Stimulated activated naive B cell treated with anti-CD40 and anti-IgM and Interleukin-4, amounts not matched to agents 10 μg/mL and 1 μg/mL and 100 μg/mL, for 72 hours (primary cell): ENCODE results near the gene EPM2A.

ENCODE experiments used
- ATAC-seq, 2 donors: fragments of 150-1000 bp; cut with Tn5 transposase; replicated peaks; 2 replicates each; pipeline ENCODE4 v1.10.0; 2021; ENCODE audit warnings: moderate library complexity in 1 of 2
- DNase-seq: peaks from one replicate; pipeline ENCODE4 v3.0.0; 2021
- H3K27ac Mint-ChIP-seq: one replicate; pipeline ENCODE4 v1.8.0; 2022; ENCODE audit warnings: mild to moderate bottlenecking, mixed read lengths
- H3K27me3 Mint-ChIP-seq, 2 donors: one replicate each; pipeline ENCODE4 v1.8.0; 2022; ENCODE audit warnings: mixed read lengths in 2 of 2
- H3K36me3 Mint-ChIP-seq, 2 donors: one replicate each; pipeline ENCODE4 v1.8.0; 2022; ENCODE audit warnings: mixed read lengths in 2 of 2, mild to moderate bottlenecking in 1 of 2
- H3K4me1 Mint-ChIP-seq, 2 donors: one replicate each; pipeline ENCODE4 v1.8.0; 2022; ENCODE audit warnings: mixed read lengths in 2 of 2, mild to moderate bottlenecking in 1 of 2
- H3K4me3 Mint-ChIP-seq, 2 donors: one replicate each; pipeline ENCODE4 v1.8.0; 2022; ENCODE audit warnings: mild to moderate bottlenecking in 2 of 2, mixed read lengths in 2 of 2, moderate library complexity in 1 of 2
- H3K9me3 Mint-ChIP-seq, 2 donors: one replicate each; pipeline ENCODE4 v1.8.0; 2022; ENCODE audit warnings: mixed read lengths in 2 of 2, mild to moderate bottlenecking in 1 of 2

The EPM2A gene

GRCh38 chr6:145688493-145688905 lies 46.8 kb downstream of the EPM2A start:
- Mint-ChIP-seq H3K36me3 (peaks cover 24 to 42% of the 10 kb centered on the region in 2 donors), H3K4me3 (no peak overlapping the region), H3K9me3 (peaks cover 0 to 4% of the 10 kb centered on the region in 2 donors), H3K27ac (no peak overlapping the region), H3K4me1 (peaks cover 9 to 32% of the 10 kb centered on the region in 2 donors), H3K27me3 (no peaks in the 10 kb centered on the region)
- ATAC-seq, result no peak
- no peak for DNase-seq

- DNase-seq (no peak), ATAC-seq (no peak)
- Mint-ChIP-seq H3K27ac (no peak overlapping the region), H3K4me3 (no peak overlapping the region), H3K36me3 (peaks cover 27 to 43% of the 10 kb centered on the region in 2 donors), H3K9me3 (peaks cover 0 to 13% of the 10 kb centered on the region in 2 donors), H3K27me3 (no peaks in the 10 kb centered on the region), H3K4me1 (peaks cover 9 to 24% of the 10 kb centered on the region in 2 donors)
Observed at GRCh38 chr6:145685932-145686331, 49.4 kb downstream of the EPM2A start.

GRCh38 chr6:145681965-145682364 lies 53.4 kb downstream of the EPM2A start:
- H3K4me1 Mint-ChIP-seq, result peaks cover 3 to 7% of the 10 kb centered on the region in 2 donors
- H3K27ac Mint-ChIP-seq, result no peak overlapping the region
- H3K27me3 Mint-ChIP-seq, result no peaks in the 10 kb centered on the region
- ATAC-seq (no peak), DNase-seq (no peak)
- peaks cover 42 to 51% of the 10 kb centered on the region in 2 donors for H3K36me3 Mint-ChIP-seq
- H3K9me3 Mint-ChIP-seq, result peaks cover 0 to 13% of the 10 kb centered on the region in 2 donors
- no peak overlapping the region for H3K4me3 Mint-ChIP-seq

- Mint-ChIP-seq H3K4me3 (no peak overlapping the region), H3K36me3 (peaks cover 56 to 57% of the 10 kb centered on the region in 2 donors), H3K4me1 (peaks cover 6 to 8% of the 10 kb centered on the region in 2 donors), H3K9me3 (peaks cover 0 to 2% of the 10 kb centered on the region in 2 donors), H3K27ac (no peak overlapping the region), H3K27me3 (no peaks in the 10 kb centered on the region)
- ATAC-seq (no peak), DNase-seq (no peak)
Observed at GRCh38 chr6:145673504-145673903, 61.8 kb downstream of the EPM2A start.

DNA sequence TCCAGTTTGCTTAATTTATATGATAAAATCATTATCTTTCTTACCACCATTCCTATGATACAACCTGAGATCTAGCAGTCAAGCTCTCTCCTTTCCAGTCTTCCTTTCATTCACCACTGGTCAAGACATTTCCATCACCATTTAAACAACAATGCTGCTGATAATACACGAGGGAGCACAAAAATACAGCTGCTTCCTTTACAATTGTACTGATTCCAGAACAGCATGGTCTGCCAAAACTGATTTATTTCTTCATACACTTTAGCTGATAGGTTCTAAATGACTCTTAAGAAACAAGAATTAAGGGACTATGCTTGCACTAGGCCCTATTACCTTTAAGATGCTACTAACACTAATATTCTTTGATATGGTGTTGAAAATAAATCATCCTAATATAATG lies 65.0 kb downstream of the EPM2A start:
- H3K27ac Mint-ChIP-seq, result no peak overlapping the region
- ATAC-seq, result no peak
- no peaks in the 10 kb centered on the region for H3K9me3 Mint-ChIP-seq
- H3K4me1 Mint-ChIP-seq, result peaks cover 0 to under 1% of the 10 kb centered on the region in 2 donors
- H3K4me3 Mint-ChIP-seq, result no peak overlapping the region
- H3K36me3 Mint-ChIP-seq, result peaks cover 29 to 30% of the 10 kb centered on the region in 2 donors
- H3K27me3 Mint-ChIP-seq, result no peaks in the 10 kb centered on the region
- DNase-seq, result no peak

- Mint-ChIP-seq H3K9me3 (no peaks in the 10 kb centered on the region), H3K4me1 (no peaks in the 10 kb centered on the region), H3K4me3 (no peak overlapping the region), H3K27ac (no peak overlapping the region), H3K36me3 (peaks cover 25 to 26% of the 10 kb centered on the region in 2 donors), H3K27me3 (no peaks in the 10 kb centered on the region)
- ATAC-seq, result no peak
- no peak for DNase-seq
Observed at GRCh38 chr6:145669627-145670034, 65.7 kb downstream of the EPM2A start.

GRCh38 chr6:145668844-145669243 lies 66.5 kb downstream of the EPM2A start:
- H3K36me3 Mint-ChIP-seq, result peaks cover 18 to 20% of the 10 kb centered on the region in 2 donors
- H3K9me3 Mint-ChIP-seq, result no peaks in the 10 kb centered on the region
- H3K27ac Mint-ChIP-seq, result no peak overlapping the region
- no peaks in the 10 kb centered on the region for H3K27me3 Mint-ChIP-seq
- H3K4me1 Mint-ChIP-seq, result no peaks in the 10 kb centered on the region
- ATAC-seq, result no peak
- no peak for DNase-seq
- no peak overlapping the region for H3K4me3 Mint-ChIP-seq

- DNase-seq, result no peak
- Mint-ChIP-seq H3K27ac (no peak overlapping the region), H3K9me3 (no peaks in the 10 kb centered on the region), H3K27me3 (no peaks in the 10 kb centered on the region), H3K4me1 (peaks cover 3 to 6% of the 10 kb centered on the region in 2 donors), H3K36me3 (peaks cover 12 to 16% of the 10 kb centered on the region in 2 donors), H3K4me3 (no peak overlapping the region)
- no peak for ATAC-seq
Observed at GRCh38 chr6:145660676-145661075, 74.6 kb downstream of the EPM2A start.

GRCh38 chr6:145656128-145656527 lies 79.2 kb downstream of the EPM2A start:
- peaks cover 2 to 6% of the 10 kb centered on the region in 2 donors for H3K4me1 Mint-ChIP-seq
- H3K36me3 Mint-ChIP-seq, result peaks cover 0 to 5% of the 10 kb centered on the region in 2 donors
- DNase-seq, result no peak
- H3K27me3 Mint-ChIP-seq, result no peaks in the 10 kb centered on the region
- no peak overlapping the region for H3K27ac Mint-ChIP-seq
- H3K4me3 Mint-ChIP-seq, result no peak overlapping the region
- no peaks in the 10 kb centered on the region for H3K9me3 Mint-ChIP-seq
- no peak for ATAC-seq

- H3K27me3 Mint-ChIP-seq, result no peaks in the 10 kb centered on the region
- no peak overlapping the region for H3K4me3 Mint-ChIP-seq
- no peak overlapping the region for H3K27ac Mint-ChIP-seq
- H3K4me1 Mint-ChIP-seq, result peaks cover 5 to 15% of the 10 kb centered on the region in 2 donors
- no peaks in the 10 kb centered on the region for H3K9me3 Mint-ChIP-seq
- peaks cover 0 to 10% of the 10 kb centered on the region in 2 donors for H3K36me3 Mint-ChIP-seq
- no peak for ATAC-seq
- no peak for DNase-seq
Observed at GRCh38 chr6:145652572-145652971, 82.7 kb downstream of the EPM2A start.

GRCh38 chr6:145651988-145652387 lies 83.3 kb downstream of the EPM2A start:
- Mint-ChIP-seq H3K9me3 (no peaks in the 10 kb centered on the region), H3K4me3 (no peak overlapping the region), H3K4me1 (peaks cover 5 to 15% of the 10 kb centered on the region in 2 donors), H3K36me3 (peaks cover 0 to 14% of the 10 kb centered on the region in 2 donors), H3K27ac (no peak overlapping the region), H3K27me3 (no peaks in the 10 kb centered on the region)
- ATAC-seq, result no peak
- no peak for DNase-seq

DNA sequence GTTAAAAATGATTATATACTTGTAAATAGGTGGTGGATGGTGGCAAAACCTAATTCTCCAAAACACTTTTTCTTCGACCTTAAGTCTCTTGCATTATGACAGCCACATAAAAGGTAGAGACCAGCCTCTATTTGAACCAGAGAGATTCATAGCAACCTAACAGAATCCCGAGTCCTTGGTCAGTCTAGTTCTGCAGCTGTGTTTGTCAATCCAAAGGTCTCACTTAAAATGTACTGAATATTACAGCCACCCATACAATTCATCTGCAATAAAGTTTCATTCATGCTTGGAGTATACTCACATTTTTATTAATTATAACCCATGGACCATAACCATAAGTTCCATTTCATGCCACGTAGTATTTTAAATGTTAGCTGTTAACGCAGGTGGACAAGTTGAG lies 87.2 kb downstream of the EPM2A start:
- H3K4me3 Mint-ChIP-seq, result no peak overlapping the region
- H3K36me3 Mint-ChIP-seq, result peaks cover 4 to 17% of the 10 kb centered on the region in 2 donors
- ATAC-seq (no peak), DNase-seq (no peak)
- no peak overlapping the region for H3K27ac Mint-ChIP-seq
- no peaks in the 10 kb centered on the region for H3K27me3 Mint-ChIP-seq
- H3K9me3 Mint-ChIP-seq, result no peaks in the 10 kb centered on the region
- H3K4me1 Mint-ChIP-seq, result peaks cover 3 to 9% of the 10 kb centered on the region in 2 donors

- peaks cover 3 to 9% of the 10 kb centered on the region in 2 donors for H3K4me1 Mint-ChIP-seq
Observed at GRCh38 chr6:145647602-145648001, 87.7 kb downstream of the EPM2A start.

DNA sequence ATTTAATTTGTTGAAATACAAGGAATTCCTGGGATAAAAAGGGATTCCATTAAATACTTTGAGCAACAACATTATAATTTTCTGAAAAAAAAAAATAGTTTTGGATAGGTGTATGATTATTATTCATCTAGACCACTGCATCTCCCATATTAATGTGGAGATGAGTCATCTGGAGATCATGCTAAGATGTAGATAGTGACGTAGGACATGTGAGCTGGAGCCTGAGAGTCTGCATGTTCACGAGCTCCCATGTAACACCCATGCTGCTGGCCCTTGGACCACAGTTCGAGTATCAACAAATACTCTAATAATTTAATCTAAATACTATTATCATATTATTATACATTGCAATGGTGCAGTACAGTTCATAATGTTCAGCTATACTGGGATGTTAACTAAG lies 91.6 kb downstream of the EPM2A start:
- Mint-ChIP-seq H3K36me3 (peaks cover 10% of the 10 kb centered on the region in 2 donors), H3K27ac (no peak overlapping the region)
- DNase-seq, result no peak

More at GRCh38 chr6:145647602-145648001, 87.7 kb downstream of the EPM2A start:
- H3K36me3 Mint-ChIP-seq, result peaks cover 5 to 15% of the 10 kb centered on the region in 2 donors
- no peak for ATAC-seq
- H3K9me3 Mint-ChIP-seq, result no peaks in the 10 kb centered on the region
- no peak overlapping the region for H3K27ac Mint-ChIP-seq
- no peak for DNase-seq
- no peaks in the 10 kb centered on the region for H3K27me3 Mint-ChIP-seq
- H3K4me3 Mint-ChIP-seq, result no peak overlapping the region

DNA sequence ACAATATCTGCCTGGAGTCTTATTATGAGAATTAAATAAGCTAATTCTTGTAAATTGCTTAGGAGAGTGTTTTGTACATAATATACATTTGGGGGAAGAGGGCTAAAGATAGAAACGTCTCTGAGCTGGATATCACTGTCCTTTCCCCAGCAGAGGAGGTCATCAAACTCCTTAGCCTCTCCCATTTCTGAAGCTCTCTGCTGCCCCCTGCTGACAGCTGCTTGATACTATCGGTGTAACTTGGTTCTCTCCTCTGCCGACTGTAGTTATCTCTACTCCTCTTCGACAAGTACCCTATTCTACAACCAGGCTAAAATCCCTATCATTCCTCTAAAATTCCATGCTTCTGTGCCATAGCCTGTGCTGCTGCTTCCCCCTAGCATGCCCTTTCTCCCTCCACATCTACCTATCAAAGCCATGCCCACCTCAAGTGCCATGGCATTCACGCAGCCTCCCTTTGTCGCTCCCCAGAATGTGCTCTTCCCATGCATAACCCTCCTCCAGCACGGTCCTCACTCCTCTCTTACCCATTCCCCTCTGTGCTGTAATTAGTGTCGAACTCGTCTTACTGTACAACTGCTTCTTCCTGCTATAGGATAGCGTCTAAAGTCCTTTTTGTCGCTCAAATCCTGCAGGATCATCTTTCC lies 101.2 kb downstream of the EPM2A start:
- H3K4me3 Mint-ChIP-seq, result no peak overlapping the region
- H3K27me3 Mint-ChIP-seq, result no peaks in the 10 kb centered on the region
- no peaks in the 10 kb centered on the region for H3K9me3 Mint-ChIP-seq
- no peak overlapping the region for H3K27ac Mint-ChIP-seq
- ATAC-seq (peak; percentile 85 to 89), DNase-seq (peak; percentile 57)
- H3K4me1 Mint-ChIP-seq, result peaks cover 6 to 8% of the 10 kb centered on the region in 2 donors
- peaks cover 7 to 15% of the 10 kb centered on the region in 2 donors for H3K36me3 Mint-ChIP-seq

More for the DNA sequence above, 91.6 kb downstream of the EPM2A start:
- Mint-ChIP-seq H3K4me1 (peaks cover 2 to 5% of the 10 kb centered on the region in 2 donors), H3K27me3 (no peaks in the 10 kb centered on the region), H3K9me3 (no peaks in the 10 kb centered on the region), H3K4me3 (no peak overlapping the region)
- ATAC-seq, result no peak
